Nephron (organoid): Measurements from ENCODE around the gene TMED6.

ENCODE experiments used
- H3K27ac Mint-ChIP-seq, 3 experiments: 2 replicates each; pipeline ENCODE4 v1.8.0; 2020; ENCODE audit warnings: mixed read lengths in 3 of 3, mild to moderate bottlenecking in 2 of 3, moderate library complexity in 1 of 3
- H3K27me3 Mint-ChIP-seq: 2 replicates; pipeline ENCODE4 v1.8.0; 2021; ENCODE audit warnings: low read depth, mild to moderate bottlenecking, moderate library complexity, mixed read lengths
- H3K36me3 Mint-ChIP-seq: 2 replicates; pipeline ENCODE4 v1.8.0; 2020; ENCODE audit warnings: low read depth, mixed read lengths
- H3K4me1 Mint-ChIP-seq: 2 replicates; pipeline ENCODE4 v1.8.0; 2020; ENCODE audit warnings: mixed read lengths
- H3K4me3 Mint-ChIP-seq, 3 experiments: 2 replicates each; pipeline ENCODE4 v1.8.0; 2020; ENCODE audit warnings: mild to moderate bottlenecking in 3 of 3, mixed read lengths in 3 of 3, moderate library complexity in 2 of 3
- H3K9me3 Mint-ChIP-seq: 2 replicates; pipeline ENCODE4 v1.8.0; 2020; ENCODE audit warnings: mixed read lengths
- TF ChIP-seq, protein P1 (sequence below), 3 experiments: fragments of 200-600 bp; sonication (generic); IDR thresholded peaks; one replicate each; pipeline ENCODE4 v1.5.0; 2021; ENCODE audit warnings: antibody characterized with exemption in 3 of 3; ENCODE audit not compliant: unreplicated experiment in 3 of 3

TMED6 gene

GRCh38 chr16:69311533-69312387, 39.8 kb downstream of the TMED6 start:
- no peaks in the 10 kb centered on the region for H3K9me3 Mint-ChIP-seq
- H3K4me1 Mint-ChIP-seq, result peaks cover 5% of the 10 kb centered on the region
- TF ChIP-seq, protein P1, sequence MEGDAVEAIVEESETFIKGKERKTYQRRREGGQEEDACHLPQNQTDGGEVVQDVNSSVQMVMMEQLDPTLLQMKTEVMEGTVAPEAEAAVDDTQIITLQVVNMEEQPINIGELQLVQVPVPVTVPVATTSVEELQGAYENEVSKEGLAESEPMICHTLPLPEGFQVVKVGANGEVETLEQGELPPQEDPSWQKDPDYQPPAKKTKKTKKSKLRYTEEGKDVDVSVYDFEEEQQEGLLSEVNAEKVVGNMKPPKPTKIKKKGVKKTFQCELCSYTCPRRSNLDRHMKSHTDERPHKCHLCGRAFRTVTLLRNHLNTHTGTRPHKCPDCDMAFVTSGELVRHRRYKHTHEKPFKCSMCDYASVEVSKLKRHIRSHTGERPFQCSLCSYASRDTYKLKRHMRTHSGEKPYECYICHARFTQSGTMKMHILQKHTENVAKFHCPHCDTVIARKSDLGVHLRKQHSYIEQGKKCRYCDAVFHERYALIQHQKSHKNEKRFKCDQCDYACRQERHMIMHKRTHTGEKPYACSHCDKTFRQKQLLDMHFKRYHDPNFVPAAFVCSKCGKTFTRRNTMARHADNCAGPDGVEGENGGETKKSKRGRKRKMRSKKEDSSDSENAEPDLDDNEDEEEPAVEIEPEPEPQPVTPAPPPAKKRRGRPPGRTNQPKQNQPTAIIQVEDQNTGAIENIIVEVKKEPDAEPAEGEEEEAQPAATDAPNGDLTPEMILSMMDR (IDR thresholded peaks at IDR 0.05; ENCODE audit: unreplicated experiment in 3 of 3), result no peak
- H3K27me3 Mint-ChIP-seq, result no peaks in the 10 kb centered on the region
- peak overlapping the region; percentile 37 to 87 (median 86) for H3K27ac Mint-ChIP-seq
- H3K36me3 Mint-ChIP-seq, result peaks cover 34% of the 10 kb centered on the region
- peak overlapping the region; percentile 95 to 97 (median 96) for H3K4me3 Mint-ChIP-seq

DNA sequence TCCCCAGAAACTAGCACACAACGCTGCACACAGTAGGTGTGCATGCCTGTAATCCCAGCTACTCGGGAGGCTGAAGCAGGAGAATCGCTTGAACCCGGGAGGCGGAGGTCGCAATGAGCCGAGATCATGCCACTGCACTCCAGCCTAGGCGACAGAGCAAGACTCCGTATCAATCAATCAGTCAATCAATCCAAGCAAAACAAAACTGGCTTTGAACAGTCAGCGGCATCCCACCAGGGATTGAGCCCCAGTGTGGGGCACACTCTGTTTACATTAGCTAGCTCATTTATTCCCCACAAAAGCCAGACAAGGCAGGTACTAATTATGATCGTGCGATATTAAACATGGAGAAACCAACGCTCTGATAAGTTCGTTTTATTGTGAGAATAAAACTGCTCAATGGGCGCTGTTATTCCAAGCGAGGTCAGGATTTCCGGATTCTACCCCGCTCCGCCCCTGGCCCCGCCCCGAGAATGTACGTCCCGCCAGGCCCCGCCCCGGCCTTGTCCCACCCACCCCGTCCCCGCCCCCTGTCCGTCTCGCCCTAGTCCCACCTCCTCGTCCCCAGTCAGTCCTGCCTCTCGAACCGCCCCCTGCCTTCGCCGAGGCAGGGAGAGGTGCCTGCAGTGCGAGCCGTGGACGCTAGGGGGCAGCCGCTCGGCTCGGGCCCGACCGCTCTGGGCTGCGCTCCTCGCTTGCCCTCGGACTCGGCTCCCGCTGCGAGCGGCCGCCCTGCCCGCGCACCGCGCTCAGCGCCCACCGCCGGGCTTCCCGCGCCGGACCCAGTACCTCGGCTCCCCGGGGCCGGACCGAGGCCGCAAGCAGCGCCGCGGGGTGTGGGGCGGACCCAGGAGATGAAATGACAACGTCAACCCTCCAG, 40.7 kb downstream of the TMED6 start, which contains the start of gene VPS4A:
VPS4A (plus strand) TSS at position 698 of the 880 bp plus-strand sequence; CDS start at position 860, 162 bp downstream.
- Mint-ChIP-seq H3K36me3 (peaks cover 26% of the 10 kb centered on the region), H3K4me1 (peaks cover 5% of the 10 kb centered on the region), H3K9me3 (no peaks in the 10 kb centered on the region), H3K27ac (peak within 1 kb of the TSS; percentile 37 to 87 (median 86)), H3K4me3 (peak within 1 kb of the TSS; percentile 95 to 97 (median 96)), H3K27me3 (no peaks in the 10 kb centered on the region)
- TF ChIP-seq, protein P1 (IDR thresholded peaks at IDR 0.05; ENCODE audit: unreplicated experiment in 3 of 3), result peak; percentile 80 to 92 (median 85)

DNA sequence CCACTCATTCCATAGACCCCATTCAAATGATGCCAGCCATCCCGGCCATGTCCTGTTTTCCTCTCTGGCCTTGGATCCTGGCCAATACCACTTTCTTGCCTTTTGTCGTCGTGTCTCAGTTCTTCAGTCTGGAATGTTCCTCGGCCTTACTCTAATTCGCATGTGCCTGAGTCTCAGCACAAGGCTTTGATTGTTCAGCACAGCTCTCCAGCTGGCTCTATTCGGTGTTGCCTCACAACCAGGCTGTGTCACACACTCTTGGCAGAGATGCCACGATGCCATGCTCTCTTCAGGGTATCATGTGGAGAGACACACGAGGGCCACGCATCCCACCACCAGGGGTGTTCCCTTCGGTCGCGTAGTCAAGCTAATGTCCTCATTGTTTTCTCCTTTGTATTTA, 42.3 kb downstream of the TMED6 start:
- no peak overlapping the region for H3K27ac Mint-ChIP-seq
- H3K4me3 Mint-ChIP-seq, result peak overlapping the region; percentile 1 to 64 (median 47)
- TF ChIP-seq, protein P1 (IDR thresholded peaks at IDR 0.05; ENCODE audit: unreplicated experiment in 3 of 3), result no peak
- peaks cover 5% of the 10 kb centered on the region for H3K4me1 Mint-ChIP-seq
- no peaks in the 10 kb centered on the region for H3K9me3 Mint-ChIP-seq
- H3K36me3 Mint-ChIP-seq, result peaks cover 16% of the 10 kb centered on the region
- no peaks in the 10 kb centered on the region for H3K27me3 Mint-ChIP-seq

GRCh38 chr16:69307856-69308255, 43.7 kb downstream of the TMED6 start:
- Mint-ChIP-seq H3K27ac (no peak overlapping the region), H3K4me1 (peaks cover 5% of the 10 kb centered on the region), H3K36me3 (peaks cover 10% of the 10 kb centered on the region), H3K9me3 (no peaks in the 10 kb centered on the region), H3K4me3 (no peak overlapping the region), H3K27me3 (no peaks in the 10 kb centered on the region)
- TF ChIP-seq, protein P1 (IDR thresholded peaks at IDR 0.05; ENCODE audit: unreplicated experiment in 3 of 3), result no peak

- TF ChIP-seq, protein P1 (IDR thresholded peaks at IDR 0.05; ENCODE audit: unreplicated experiment in 3 of 3), result no peak
- peaks cover 11% of the 10 kb centered on the region for H3K36me3 Mint-ChIP-seq
- H3K27ac Mint-ChIP-seq, result no peak overlapping the region
- no peak overlapping the region for H3K4me3 Mint-ChIP-seq
- no peaks in the 10 kb centered on the region for H3K9me3 Mint-ChIP-seq
- H3K4me1 Mint-ChIP-seq, result peaks cover 2% of the 10 kb centered on the region
- no peaks in the 10 kb centered on the region for H3K27me3 Mint-ChIP-seq
Measured at GRCh38 chr16:69307091-69307490, 44.5 kb downstream of the TMED6 start.
